DMS53 (cell line): ENCODE data around the gene FTCD.
A peak's percentile ranks its signal among the peaks of the same experiment; 100 is the strongest.
"Not testable (repeated sequence)": the region's sequence is repeated elsewhere in the genome, so short reads cannot be mapped to it uniquely, and the experiment has no call there.

ENCODE experiments used
- DNase-seq: peaks from one replicate; lab custom pipeline; 2025; lab: John Stamatoyannopoulos, UW

Gene FTCD

DNA sequence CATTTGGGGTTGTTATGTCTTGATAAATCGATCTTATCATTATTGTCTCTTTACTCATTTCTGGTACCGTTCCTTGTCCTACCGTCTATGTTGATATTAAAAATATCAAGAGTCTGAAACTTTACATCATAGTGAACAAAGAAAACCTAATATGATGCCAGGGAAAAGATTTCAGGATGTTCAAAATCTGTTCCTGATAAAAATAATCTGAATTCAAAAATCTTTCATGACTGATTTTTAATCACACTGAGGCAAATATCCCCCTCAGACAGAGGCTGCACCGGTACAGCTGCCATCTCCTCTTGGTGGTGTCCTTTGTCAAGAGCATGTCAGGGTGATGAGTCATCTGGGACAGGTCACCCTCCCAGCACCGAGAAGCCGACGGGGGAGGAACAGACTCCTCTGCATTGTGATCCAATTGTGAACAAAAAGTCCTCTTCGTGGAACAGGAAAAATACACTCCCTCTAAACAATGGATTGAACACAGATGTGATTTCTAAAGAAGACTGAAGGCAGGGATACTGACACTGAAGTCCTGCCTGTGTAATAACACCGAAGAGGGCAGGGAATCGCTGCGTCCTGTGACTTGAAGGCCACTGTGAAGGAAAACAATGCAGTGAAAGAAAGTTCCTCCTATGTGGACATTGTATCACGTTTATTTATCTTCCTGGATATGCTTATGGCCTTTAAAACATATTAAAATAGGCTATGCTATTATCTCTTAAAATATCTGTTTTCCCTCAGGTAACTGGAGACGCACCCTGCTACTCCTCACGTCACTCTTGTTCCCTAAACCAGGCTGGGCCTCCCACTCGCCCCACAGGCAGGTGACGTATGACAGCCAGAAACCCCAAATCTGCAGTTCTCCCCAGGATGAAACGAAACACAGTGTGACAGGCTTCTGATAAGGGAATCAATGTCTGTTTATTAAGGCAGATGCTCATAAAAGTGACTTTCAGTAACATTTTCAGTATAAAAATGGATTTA, 33.1 kb upstream of the FTCD start:
- peak; percentile 88 for DNase-seq

DNA sequence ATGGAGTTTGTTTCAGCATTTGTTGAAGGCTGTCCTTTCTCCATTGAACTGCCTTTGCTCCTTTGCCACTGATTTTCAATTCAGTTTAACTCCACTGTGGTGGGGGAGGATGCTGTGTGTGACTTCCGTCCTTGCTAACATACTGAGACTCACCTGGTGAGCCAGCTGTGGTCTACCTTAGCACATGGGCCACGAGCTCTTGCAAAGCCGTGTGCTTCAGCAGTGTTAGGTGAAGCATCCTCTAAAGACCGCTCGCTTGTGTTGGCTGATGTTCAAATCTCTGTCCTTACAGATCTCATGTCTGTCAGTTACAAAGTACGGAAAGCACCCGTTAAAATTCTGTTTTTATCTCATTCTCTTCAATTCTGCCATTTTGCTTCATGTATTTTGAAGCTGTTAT, 32.4 kb upstream of the FTCD start:
- peak; percentile 16 for DNase-seq

DNA sequence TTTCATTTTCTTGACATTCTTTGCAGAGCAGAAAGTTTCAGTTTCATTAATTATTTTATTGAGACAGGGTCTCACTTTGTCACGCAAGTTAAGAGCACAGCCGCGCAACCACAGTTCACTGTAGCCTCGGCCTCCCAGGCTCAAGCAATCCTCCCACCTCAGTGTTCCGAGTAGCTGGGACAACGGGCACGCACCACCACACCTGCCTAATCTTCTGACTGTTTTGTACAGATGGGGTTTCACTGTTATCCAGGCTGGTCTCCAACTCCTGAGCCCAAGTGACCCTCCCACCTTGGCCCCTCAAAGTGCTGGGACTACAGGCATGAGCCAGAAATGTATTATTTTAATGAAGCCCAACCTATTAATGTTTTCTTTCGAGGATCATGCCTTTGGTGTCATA, 31.9 kb upstream of the FTCD start:
- no peak for DNase-seq

DNA sequence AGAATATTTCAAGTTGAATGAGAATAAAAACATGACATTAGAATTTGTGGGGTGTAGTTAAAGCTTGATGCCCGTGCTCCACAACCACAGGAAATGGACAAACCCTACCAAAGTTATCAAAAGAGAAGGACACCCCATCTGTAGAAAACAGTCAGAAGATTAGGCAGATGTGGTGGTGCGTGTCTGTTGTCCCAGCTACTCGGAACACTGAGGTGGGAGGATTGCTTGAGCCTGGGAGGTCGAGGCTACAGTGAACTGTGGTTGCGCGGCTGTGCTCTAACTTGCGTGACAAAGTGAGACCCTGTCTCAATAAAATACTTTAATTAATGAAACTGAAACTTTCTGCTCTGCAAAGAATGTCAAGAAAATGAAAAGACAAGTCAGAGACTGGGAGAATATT, 30.3 kb upstream of the FTCD start:
- DNase-seq: no peak

- peak; percentile 80 for DNase-seq
Measured at GRCh38 chr21:46184625-46185555, 29.5 kb upstream of the FTCD start.

GRCh38 chr21:46183910-46184624, 28.7 kb upstream of the FTCD start, which contains the start of gene SPATC1L:
Gene SPATC1L, minus strand, starts transcription at chr21:46184459. Its CDS starts 1,643 bp downstream, at chr21:46182816.
- DNase-seq: peak; percentile 80

- not testable (repeated sequence) for DNase-seq
Measured at GRCh38 chr21:46183337-46183909, 28.0 kb upstream of the FTCD start.

GRCh38 chr21:46182548-46183336, 27.4 kb upstream of the FTCD start:
- no peak for DNase-seq

- DNase-seq: no peak
Measured at GRCh38 chr21:46181953-46182547, 26.7 kb upstream of the FTCD start.

DNA sequence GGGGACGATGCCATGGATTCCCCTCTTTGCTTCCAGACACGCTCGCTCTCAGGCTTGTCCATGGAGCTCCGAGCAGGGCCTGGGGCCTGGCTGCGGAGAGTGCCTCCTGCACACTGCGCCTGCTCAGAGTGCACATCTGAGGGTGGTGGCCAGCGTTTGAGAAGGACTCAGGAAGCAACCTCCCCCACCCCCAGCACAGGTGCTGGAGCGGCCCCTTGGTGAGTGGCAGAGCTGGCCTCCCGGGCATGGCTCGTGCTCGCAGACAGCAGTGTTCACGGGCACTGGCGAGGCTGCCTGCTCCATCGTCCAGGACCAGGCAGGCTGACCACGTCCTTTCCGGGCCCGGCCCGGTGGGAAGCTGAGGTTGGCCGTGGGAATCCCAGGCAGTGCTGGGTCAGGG, 26.1 kb upstream of the FTCD start:
- DNase-seq: no peak

- no peak for DNase-seq
Measured at GRCh38 chr21:46180778-46181391, 25.5 kb upstream of the FTCD start.

DNA sequence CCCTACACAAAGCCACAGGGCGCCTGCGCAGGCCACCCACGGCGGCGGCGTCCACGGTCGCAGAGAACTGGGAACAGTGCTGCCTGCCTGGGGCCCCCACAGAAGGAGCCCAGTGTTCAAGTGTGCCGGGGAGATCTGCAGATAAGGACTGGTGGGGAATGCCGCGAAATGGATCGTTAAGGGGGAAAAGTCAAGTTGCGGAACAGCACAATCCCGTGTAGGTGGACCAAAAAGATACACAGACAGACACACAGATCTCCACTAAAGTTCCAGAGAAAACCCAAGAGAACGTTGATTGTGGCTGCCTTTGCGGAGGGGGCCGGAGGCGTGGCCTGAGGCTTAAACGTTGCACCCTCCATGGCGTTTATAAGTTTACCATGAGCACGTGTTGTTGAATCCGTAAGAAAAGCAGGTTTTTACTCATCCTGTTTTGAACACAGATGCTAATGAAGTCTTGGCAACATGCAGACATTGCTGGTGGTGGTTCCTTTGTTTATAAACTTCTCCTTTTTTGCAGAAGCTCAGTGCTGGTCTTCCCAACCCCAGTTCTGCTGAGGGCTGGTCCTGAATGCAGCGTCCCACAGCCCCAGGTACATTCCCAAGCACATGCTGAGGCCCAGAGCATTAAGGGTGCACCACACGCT, 24.8 kb upstream of the FTCD start:
- DNase-seq: no peak

- DNase-seq: no peak
Measured at GRCh38 chr21:46179708-46180078, 24.3 kb upstream of the FTCD start.

- no peak for DNase-seq
Measured at GRCh38 chr21:46178961-46179360, 23.6 kb upstream of the FTCD start.

DNA sequence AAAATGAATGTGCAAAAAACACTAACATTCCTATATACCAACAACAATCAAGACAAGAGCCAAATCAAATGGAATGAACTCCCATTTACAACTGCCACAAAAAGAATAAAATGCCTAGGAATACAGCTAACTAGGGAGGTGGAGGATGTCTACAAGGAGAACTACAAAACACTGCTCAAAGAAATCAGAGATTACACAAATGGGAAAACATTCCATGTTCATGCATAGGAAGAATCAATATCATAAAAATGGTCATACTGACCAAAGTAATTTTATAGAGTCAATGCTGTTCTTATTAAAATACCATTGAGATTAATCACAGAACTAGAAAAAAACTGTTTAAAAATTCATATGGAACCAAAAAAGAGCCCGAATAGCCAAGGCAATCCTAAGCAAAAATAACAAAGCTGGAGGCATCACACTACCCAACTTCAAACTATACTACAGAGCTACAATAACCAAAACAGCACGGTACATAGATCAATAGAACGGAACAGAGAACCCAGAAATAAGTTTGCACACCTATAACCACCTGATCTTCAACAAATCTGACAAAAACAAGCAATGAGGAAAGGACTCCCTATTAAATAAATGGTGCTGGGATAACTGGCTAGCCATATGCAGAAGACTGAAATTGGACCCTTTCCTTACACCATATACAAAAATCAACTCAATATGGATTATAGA, 21.2 kb upstream of the FTCD start:
- DNase-seq: not testable (repeated sequence)

GRCh38 chr21:46173573-46173972, 18.2 kb upstream of the FTCD start:
- DNase-seq: no peak

GRCh38 chr21:46172863-46173528, 17.6 kb upstream of the FTCD start:
- no peak for DNase-seq
